Cardiac muscle cell (in vitro differentiated cells and primary cell): Measurements from ENCODE around the gene MLLT1. TPM values are rescaled to one million over a fixed set of nuclear protein-coding genes. Genes with fewer than 3 reads are reported as not detected.

Experiments used
- DNase-seq, 2 donors: peaks; one replicate each; pipeline versions ENCODE4 v3.0.0 to v3.0.0-alpha.2; 2010 to 2017; ENCODE audit warnings: low read depth in 1 of 2, low spot score in 1 of 2
- H3K27ac ChIP-seq: fragments of 200-600 bp; sonication (generic); 2 replicates; pipeline ENCODE4 v1.5.1; 2016
- H3K27me3 ChIP-seq: fragments of 200-600 bp; sonication (generic); 2 replicates; pipeline ENCODE4 v1.6.0; 2016; ENCODE audit warnings: control low read depth
- H3K36me3 ChIP-seq: fragments of 200-600 bp; sonication (generic); 2 replicates; pipeline ENCODE4 v1.5.1; 2016; ENCODE audit warnings: control low read depth
- H3K4me1 ChIP-seq: fragments of 200-600 bp; sonication (generic); 2 replicates; pipeline ENCODE4 v1.8.1; 2017; ENCODE audit warnings: low read depth, mild to moderate bottlenecking, mixed run types
- H3K4me3 ChIP-seq: fragments of 200-600 bp; sonication (generic); 2 replicates; pipeline ENCODE4 v1.5.1; 2016; ENCODE audit warnings: mild to moderate bottlenecking
- H3K9me3 ChIP-seq: fragments of 200-600 bp; sonication (generic); 2 replicates; pipeline ENCODE4 v1.5.1; 2017; ENCODE audit warnings: low read depth, mild to moderate bottlenecking, control low read depth
- polyA plus RNA-seq: library from polyadenylated mRNA; unstranded; fragments of >200 nt; fragmentation: Nextera tagmentation; extraction: Ambion mirVana; gene quantifications from 2 replicates; pipeline ENCODE4 v1.2.1, GENCODE V29; 2016
- total RNA-seq: library from RNA; depleted of rRNA; stranded (reverse); fragments of >200 nt; gene quantifications from 2 replicates; pipeline ENCODE4 v1.2.3, GENCODE V29; 2016
- TF ChIP-seq, protein P1 (sequence below): IDR thresholded peaks from 2 replicates; pipeline ENCODE4 v1.5.1; 2012; ENCODE audit warnings: low read depth, mild to moderate bottlenecking, low read length

The MLLT1 gene
- total and polyA plus RNA-seq, 2 experiments from 2014 or later = 31.1 to 46.9 TPM

DNA sequence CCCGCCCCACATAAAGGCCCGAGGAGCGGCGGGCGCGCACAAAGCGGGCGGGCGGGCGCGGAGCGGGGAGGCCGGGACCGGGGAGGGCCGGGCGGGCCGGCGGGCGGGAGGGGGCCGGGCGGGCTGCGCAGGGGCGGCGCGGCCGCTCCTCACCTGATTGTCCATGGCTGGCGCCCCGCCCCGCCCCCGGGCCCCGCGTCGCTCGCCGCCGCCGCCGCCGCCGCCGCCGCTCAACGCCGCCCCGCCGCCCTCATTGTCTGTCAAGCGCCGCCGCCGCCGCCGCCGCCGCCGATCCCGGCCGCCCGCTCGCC, 200 bp downstream of the MLLT1 start:
- DNase-seq = no peak
- H3K9me3 ChIP-seq = no peaks in the 10 kb centered on the region
- H3K27ac ChIP-seq = peak overlapping the region; percentile 91
- no peaks in the 10 kb centered on the region for H3K27me3 ChIP-seq
- H3K4me3 ChIP-seq = peak overlapping the region; percentile 100
- TF ChIP-seq, protein P1, sequence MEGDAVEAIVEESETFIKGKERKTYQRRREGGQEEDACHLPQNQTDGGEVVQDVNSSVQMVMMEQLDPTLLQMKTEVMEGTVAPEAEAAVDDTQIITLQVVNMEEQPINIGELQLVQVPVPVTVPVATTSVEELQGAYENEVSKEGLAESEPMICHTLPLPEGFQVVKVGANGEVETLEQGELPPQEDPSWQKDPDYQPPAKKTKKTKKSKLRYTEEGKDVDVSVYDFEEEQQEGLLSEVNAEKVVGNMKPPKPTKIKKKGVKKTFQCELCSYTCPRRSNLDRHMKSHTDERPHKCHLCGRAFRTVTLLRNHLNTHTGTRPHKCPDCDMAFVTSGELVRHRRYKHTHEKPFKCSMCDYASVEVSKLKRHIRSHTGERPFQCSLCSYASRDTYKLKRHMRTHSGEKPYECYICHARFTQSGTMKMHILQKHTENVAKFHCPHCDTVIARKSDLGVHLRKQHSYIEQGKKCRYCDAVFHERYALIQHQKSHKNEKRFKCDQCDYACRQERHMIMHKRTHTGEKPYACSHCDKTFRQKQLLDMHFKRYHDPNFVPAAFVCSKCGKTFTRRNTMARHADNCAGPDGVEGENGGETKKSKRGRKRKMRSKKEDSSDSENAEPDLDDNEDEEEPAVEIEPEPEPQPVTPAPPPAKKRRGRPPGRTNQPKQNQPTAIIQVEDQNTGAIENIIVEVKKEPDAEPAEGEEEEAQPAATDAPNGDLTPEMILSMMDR = no peak
- no peaks in the 10 kb centered on the region for H3K36me3 ChIP-seq
- H3K4me1 ChIP-seq = peaks cover 44% of the 10 kb centered on the region

DNA sequence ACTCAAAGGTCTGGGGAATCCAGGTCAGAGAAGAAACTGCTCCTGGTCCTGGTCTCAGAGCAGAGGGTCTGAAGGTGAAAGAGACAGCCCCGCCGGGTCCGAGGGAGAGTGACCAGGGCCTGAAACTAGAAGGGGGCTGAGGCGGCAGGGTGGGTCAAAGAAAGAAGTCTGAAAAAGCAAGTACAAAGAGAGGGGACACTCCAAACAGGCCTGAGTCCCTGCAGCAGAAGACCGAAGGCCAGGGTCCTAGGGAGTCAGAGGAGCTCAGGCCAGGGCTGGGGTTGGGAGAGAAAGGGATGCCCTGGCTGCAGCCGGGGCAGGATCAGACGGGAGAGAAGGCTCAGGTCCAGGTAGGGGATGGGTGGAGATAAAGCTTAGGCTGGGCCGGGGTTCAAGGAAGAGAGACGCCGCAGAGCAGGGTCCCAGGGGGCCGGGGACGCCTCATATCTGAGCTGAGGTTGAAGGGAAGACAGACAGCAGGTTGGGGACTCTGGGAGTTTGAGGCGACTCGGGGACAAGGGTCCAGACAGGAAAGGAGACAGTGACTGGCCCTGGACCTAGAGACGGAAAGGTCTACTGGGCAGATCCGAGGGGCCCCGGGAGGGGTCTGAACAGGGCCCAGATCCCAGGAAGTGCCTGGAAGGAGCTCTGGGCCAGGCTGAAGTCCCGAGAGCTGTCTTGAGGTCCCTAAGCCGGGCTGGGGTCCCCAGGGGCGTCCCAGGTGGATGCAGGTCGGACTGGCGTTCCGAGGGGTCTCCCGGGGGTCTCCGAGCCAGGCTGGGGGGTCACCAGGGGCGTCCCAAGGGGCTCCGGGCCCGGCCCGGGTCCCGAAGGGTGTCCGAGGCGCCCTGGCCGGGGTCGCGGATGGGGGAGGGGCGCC, 795 bp downstream of the MLLT1 start:
- H3K27me3 ChIP-seq = no peaks in the 10 kb centered on the region
- H3K36me3 ChIP-seq = no peaks in the 10 kb centered on the region
- DNase-seq = no peak
- TF ChIP-seq, protein P1 = no peak
- H3K4me1 ChIP-seq = peaks cover 50% of the 10 kb centered on the region
- H3K27ac ChIP-seq = peak overlapping the region; percentile 91
- H3K9me3 ChIP-seq = no peaks in the 10 kb centered on the region
- peak overlapping the region; percentile 100 for H3K4me3 ChIP-seq

DNA sequence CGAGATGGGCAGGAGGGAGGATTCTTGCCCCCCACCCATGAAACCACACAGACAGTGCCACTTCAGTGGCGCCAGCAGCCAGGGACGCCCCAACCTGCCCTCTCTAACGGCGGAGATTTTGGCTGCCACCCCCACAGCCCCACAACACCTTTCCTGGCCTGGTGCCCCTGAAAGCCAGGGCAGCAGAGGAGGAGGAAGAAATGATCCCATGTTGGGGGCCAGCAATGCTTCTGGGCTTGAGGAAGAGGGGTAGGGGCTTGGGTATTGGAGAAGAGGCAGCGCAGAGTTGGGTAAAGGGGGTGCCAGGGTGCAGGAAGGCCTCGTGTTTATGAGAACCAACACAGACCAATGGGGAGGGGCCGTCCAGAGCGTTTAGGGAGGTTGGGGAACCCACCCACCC, 1.7 kb downstream of the MLLT1 start:
- no peaks in the 10 kb centered on the region for H3K36me3 ChIP-seq
- no peak overlapping the region for H3K4me3 ChIP-seq
- H3K4me1 ChIP-seq = peaks cover 60% of the 10 kb centered on the region
- peak overlapping the region; percentile 91 for H3K27ac ChIP-seq
- no peak for DNase-seq
- H3K9me3 ChIP-seq = no peaks in the 10 kb centered on the region
- no peaks in the 10 kb centered on the region for H3K27me3 ChIP-seq
- TF ChIP-seq, protein P1 = no peak

DNA sequence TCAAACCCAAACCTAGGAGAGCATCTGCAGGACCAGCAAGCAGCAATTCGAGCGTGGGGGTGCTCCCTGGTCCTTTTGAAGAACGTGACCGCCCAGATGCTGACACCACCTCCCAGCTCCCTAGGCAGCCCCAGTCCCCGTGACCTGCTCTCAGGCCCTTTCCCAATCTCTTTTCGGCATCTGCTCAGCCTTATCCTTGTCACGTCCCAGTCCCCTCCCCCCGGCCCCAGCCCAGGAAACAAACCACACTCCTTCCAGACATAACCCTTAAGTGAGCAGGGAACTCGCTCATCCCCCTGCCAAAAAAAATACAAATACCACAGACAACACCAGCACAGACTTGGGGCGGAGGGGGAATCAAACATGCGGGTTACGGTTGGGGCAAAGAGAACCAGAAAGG, 3.3 kb downstream of the MLLT1 start:
- Histone ChIP-seq H3K9me3 (no peaks in the 10 kb centered on the region), H3K27me3 (no peaks in the 10 kb centered on the region), H3K4me3 (peak overlapping the region; percentile 2), H3K4me1 (peaks cover 76% of the 10 kb centered on the region), H3K36me3 (no peaks in the 10 kb centered on the region), H3K27ac (peak overlapping the region; percentile 91)
- DNase-seq = peak; percentile 26 to 88
- TF ChIP-seq, protein P1 = no peak

DNA sequence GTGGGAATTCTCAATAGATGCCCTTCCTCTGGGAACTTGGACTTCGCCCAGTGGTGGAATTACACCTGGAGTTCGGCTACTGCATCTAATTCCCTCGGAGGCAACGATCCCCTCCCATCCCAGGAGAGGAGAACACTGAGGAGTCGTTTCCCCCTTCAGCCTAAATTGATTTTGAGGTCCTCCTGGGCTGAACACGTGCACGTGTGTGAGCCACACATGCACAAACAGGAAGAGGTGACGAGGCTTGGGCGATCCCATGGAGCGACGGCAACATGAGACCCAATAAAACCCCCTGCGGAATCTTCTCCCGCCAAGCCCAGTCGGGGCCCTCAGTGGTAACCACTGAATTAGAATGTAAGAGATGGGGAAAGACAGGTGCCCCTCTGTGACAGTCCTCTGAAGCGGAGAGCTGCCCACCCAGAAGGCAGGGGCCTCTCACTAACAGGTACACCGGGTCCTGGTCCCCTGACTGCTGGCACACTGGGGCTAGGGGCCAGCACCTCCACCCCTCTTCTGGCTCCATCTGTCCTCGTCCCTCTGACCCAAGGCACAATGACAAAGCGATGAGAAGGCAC, 4.5 kb downstream of the MLLT1 start:
- Histone ChIP-seq H3K27ac (peak overlapping the region; percentile 91), H3K36me3 (no peaks in the 10 kb centered on the region), H3K9me3 (no peaks in the 10 kb centered on the region), H3K27me3 (no peaks in the 10 kb centered on the region), H3K4me3 (no peak overlapping the region), H3K4me1 (peaks cover 88% of the 10 kb centered on the region)
- TF ChIP-seq, protein P1 = no peak
- DNase-seq = no peak
